MG63 (cell line): ENCODE results near the gene BFAR. TPM values are rescaled to one million over a fixed set of nuclear protein-coding genes. Genes with fewer than 3 reads are reported as not detected.
A peak's percentile ranks its signal among the peaks of the same experiment; 100 is the strongest.

Source experiments
- DNase-seq: peaks from one replicate; pipeline ENCODE4 v3.0.0-alpha.2; 2020
- H3K27me3 ChIP-seq: fragments of 250-450 bp; sonication (Bioruptor Pico); 2 replicates; pipeline ENCODE4 v1.5.1; 2020; ENCODE audit warnings: mild to moderate bottlenecking, moderate library complexity
- H3K36me3 ChIP-seq: fragments of 250-450 bp; sonication (Bioruptor Pico); 2 replicates; pipeline ENCODE4 v1.5.1; 2020; ENCODE audit warnings: mild to moderate bottlenecking, moderate library complexity
- H3K4me3 ChIP-seq: fragments of 250-450 bp; sonication (Bioruptor Pico); 2 replicates; pipeline ENCODE4 v1.5.1; 2020; ENCODE audit warnings: mild to moderate bottlenecking, moderate library complexity
- H3K9me3 ChIP-seq: fragments of 250-450 bp; sonication (Bioruptor Pico); 2 replicates; pipeline ENCODE4 v1.5.1; 2020; ENCODE audit warnings: mild to moderate bottlenecking, moderate library complexity
- total RNA-seq: library from RNA; depleted of rRNA; stranded (reverse); fragments of >200 nt; shearing (Covaris generic); gene quantifications from 2 replicates; pipeline ENCODE4 v1.2.3, GENCODE V29; 2014; ENCODE audit warnings: low replicate concordance; rRNA removed

Gene BFAR
- total RNA-seq: 121 and 179 TPM in 2 replicates

GRCh38 chr16:14632693-14633569, at the start of gene BFAR:
Gene BFAR (plus strand): TSS chr16:14632951. CDS start chr16:14644347, 11,396 bp downstream.
- H3K9me3 ChIP-seq: no peaks in the 10 kb centered on the region
- H3K27me3 ChIP-seq: no peaks in the 10 kb centered on the region
- DNase-seq: peak; percentile 99
- H3K4me3 ChIP-seq: peak within 1 kb of the TSS; percentile 84
- H3K36me3 ChIP-seq: peaks cover 44% of the 10 kb centered on the region

- no peak for DNase-seq
- Histone ChIP-seq H3K4me3 (no peak overlapping the region), H3K27me3 (no peaks in the 10 kb centered on the region), H3K9me3 (no peaks in the 10 kb centered on the region), H3K36me3 (peaks cover 88% of the 10 kb centered on the region)
These were observed 47.5 kb upstream of the BFAR start for GRCh38 chr16:14585287-14585686.

GRCh38 chr16:14586637-14587305, 46.0 kb upstream of the BFAR start:
- Histone ChIP-seq H3K27me3 (no peaks in the 10 kb centered on the region), H3K36me3 (peaks cover 88% of the 10 kb centered on the region), H3K9me3 (no peaks in the 10 kb centered on the region), H3K4me3 (no peak overlapping the region)
- no peak for DNase-seq

GRCh38 chr16:14600164-14600563, 32.6 kb upstream of the BFAR start:
- H3K4me3 ChIP-seq: no peak overlapping the region
- DNase-seq: no peak
- peaks cover 60% of the 10 kb centered on the region for H3K36me3 ChIP-seq
- H3K9me3 ChIP-seq: no peaks in the 10 kb centered on the region
- no peaks in the 10 kb centered on the region for H3K27me3 ChIP-seq

GRCh38 chr16:14602443-14602963, 30.2 kb upstream of the BFAR start:
- Histone ChIP-seq H3K9me3 (no peaks in the 10 kb centered on the region), H3K36me3 (peaks cover 73% of the 10 kb centered on the region), H3K4me3 (no peak overlapping the region), H3K27me3 (no peaks in the 10 kb centered on the region)
- DNase-seq: no peak

- Histone ChIP-seq H3K27me3 (no peaks in the 10 kb centered on the region), H3K9me3 (no peaks in the 10 kb centered on the region), H3K4me3 (no peak overlapping the region), H3K36me3 (peaks cover 71% of the 10 kb centered on the region)
- no peak for DNase-seq
These were observed 26.6 kb upstream of the BFAR start for GRCh38 chr16:14606102-14606501.

GRCh38 chr16:14608111-14608566, 24.6 kb upstream of the BFAR start:
- Histone ChIP-seq H3K36me3 (peaks cover 78% of the 10 kb centered on the region), H3K4me3 (no peak overlapping the region), H3K9me3 (no peaks in the 10 kb centered on the region), H3K27me3 (no peaks in the 10 kb centered on the region)
- no peak for DNase-seq

GRCh38 chr16:14608604-14609003, 24.1 kb upstream of the BFAR start:
- Histone ChIP-seq H3K27me3 (no peaks in the 10 kb centered on the region), H3K36me3 (peaks cover 77% of the 10 kb centered on the region), H3K9me3 (no peaks in the 10 kb centered on the region), H3K4me3 (no peak overlapping the region)
- DNase-seq: no peak

GRCh38 chr16:14609716-14610115, 23.0 kb upstream of the BFAR start:
- no peak for DNase-seq
- Histone ChIP-seq H3K27me3 (no peaks in the 10 kb centered on the region), H3K9me3 (no peaks in the 10 kb centered on the region), H3K4me3 (no peak overlapping the region), H3K36me3 (peaks cover 72% of the 10 kb centered on the region)

- H3K9me3 ChIP-seq: no peaks in the 10 kb centered on the region
- no peak for DNase-seq
- H3K27me3 ChIP-seq: no peaks in the 10 kb centered on the region
- H3K4me3 ChIP-seq: no peak overlapping the region
- H3K36me3 ChIP-seq: peaks cover 69% of the 10 kb centered on the region
These were observed 21.1 kb upstream of the BFAR start for GRCh38 chr16:14611660-14612059.

GRCh38 chr16:14613991-14614390, 18.8 kb upstream of the BFAR start:
- Histone ChIP-seq H3K4me3 (no peak overlapping the region), H3K36me3 (peaks cover 64% of the 10 kb centered on the region), H3K9me3 (no peaks in the 10 kb centered on the region), H3K27me3 (no peaks in the 10 kb centered on the region)
- no peak for DNase-seq

- DNase-seq: no peak
- H3K4me3 ChIP-seq: no peak overlapping the region
- no peaks in the 10 kb centered on the region for H3K27me3 ChIP-seq
- H3K36me3 ChIP-seq: peaks cover 61% of the 10 kb centered on the region
- H3K9me3 ChIP-seq: no peaks in the 10 kb centered on the region
These were observed 16.5 kb upstream of the BFAR start for GRCh38 chr16:14616280-14616679.

- Histone ChIP-seq H3K4me3 (no peak overlapping the region), H3K9me3 (no peaks in the 10 kb centered on the region), H3K27me3 (no peaks in the 10 kb centered on the region), H3K36me3 (peaks cover 64% of the 10 kb centered on the region)
- no peak for DNase-seq
These were observed 14.2 kb upstream of the BFAR start for GRCh38 chr16:14618566-14618965.

- no peak overlapping the region for H3K4me3 ChIP-seq
These were observed 5.7 kb upstream of the BFAR start for GRCh38 chr16:14627078-14627477.

GRCh38 chr16:14628806-14629611, 3.7 kb upstream of the BFAR start:
- H3K36me3 ChIP-seq: peaks cover 55% of the 10 kb centered on the region
- H3K27me3 ChIP-seq: no peaks in the 10 kb centered on the region
- peak overlapping the region; percentile 82 for H3K4me3 ChIP-seq
- no peak for DNase-seq
- no peaks in the 10 kb centered on the region for H3K9me3 ChIP-seq

More at GRCh38 chr16:14627078-14627477, 5.7 kb upstream of the BFAR start:
- DNase-seq: no peak
- no peaks in the 10 kb centered on the region for H3K9me3 ChIP-seq
- H3K36me3 ChIP-seq: peaks cover 66% of the 10 kb centered on the region
- H3K27me3 ChIP-seq: no peaks in the 10 kb centered on the region

GRCh38 chr16:14629612-14629918, 3.2 kb upstream of the BFAR start:
- no peaks in the 10 kb centered on the region for H3K9me3 ChIP-seq
- H3K27me3 ChIP-seq: no peaks in the 10 kb centered on the region
- peak overlapping the region; percentile 82 for H3K4me3 ChIP-seq
- peaks cover 55% of the 10 kb centered on the region for H3K36me3 ChIP-seq
- DNase-seq: no peak
